GM11168 (cell line): ENCODE data around the gene NKIRAS1.
"Not testable (repeated sequence)": the region's sequence is repeated elsewhere in the genome, so short reads cannot be mapped to it uniquely, and the experiment has no call there.

Experiments
- in situ Hi-C: fragments of 300-500 bp; cut with MboI; formaldehyde crosslinking; loops from one replicate; pipeline ENCODE4 v1.12.0; 2022; ENCODE audit warnings: low sequenced_read_pairs; ENCODE audit not compliant: unreplicated experiment

NKIRAS1 gene

DNA sequence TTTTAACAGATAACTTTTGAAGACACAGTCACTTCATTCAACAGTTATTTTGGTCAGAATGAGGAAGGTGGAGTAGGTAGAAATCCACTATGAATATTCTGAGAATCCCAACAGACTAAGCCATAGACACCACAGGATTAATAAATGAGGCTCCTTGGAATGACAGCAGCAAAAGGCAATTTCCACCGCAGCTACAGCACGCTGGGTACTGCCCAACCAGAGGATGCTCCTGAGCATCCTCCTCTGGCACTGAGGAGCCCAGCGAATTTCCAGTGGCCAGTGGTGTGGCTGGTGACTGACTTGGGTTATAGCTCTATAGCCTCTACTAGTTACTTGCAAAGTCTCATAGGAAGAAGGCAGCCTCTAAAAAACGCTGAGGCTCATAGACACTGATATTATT lies 24.6 kb upstream of the NKIRAS1 start:
- in situ Hi-C loops = no loop called here

DNA sequence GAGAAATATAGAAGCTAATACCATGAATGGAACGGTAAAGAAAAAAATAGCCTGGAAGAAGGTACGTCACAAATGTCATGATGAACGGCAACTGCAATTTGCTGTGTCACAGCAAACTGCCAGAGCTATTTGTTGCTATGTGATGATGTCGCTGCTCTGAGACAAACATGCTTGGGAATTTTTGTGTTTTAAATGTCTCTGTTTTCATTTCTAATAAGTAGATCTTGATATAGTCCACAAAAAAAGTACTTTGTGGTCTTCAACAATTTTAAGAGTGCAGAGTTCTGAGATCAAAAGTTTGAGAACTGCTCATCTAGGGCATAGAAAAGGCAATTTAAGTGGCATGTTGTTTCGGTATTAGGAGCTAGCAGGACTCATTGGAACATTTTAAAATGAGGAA lies 24.0 kb upstream of the NKIRAS1 start:
- in situ Hi-C loops = no loop called here

GRCh38 chr3:23938688-23939087 lies 21.9 kb upstream of the NKIRAS1 start:
- in situ Hi-C loops = no loop called here

- in situ Hi-C loops = no loop called here
These were observed 20.5 kb upstream of the NKIRAS1 start for GRCh38 chr3:23937296-23937695.

GRCh38 chr3:23934253-23934652 lies 17.5 kb upstream of the NKIRAS1 start:
- in situ Hi-C loops = no loop called here

DNA sequence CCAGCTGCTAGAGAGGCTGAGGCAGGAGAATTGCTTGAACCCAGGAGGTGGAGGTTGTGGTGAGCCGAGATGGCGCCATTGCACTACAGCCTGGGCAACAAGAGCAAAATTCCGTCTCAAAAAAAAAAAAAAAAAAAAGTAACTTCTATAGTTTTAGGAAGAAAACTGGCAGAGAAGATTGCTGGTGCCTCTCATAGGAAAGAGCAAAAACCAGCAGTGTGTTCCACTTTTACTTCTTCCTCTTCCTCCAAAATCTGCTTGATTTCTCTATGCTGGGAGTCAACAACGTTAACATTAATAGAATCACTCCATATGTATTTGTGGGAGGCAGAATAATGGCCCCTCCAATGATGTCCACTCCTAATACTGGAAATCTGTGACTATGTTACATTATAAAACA lies 15.8 kb upstream of the NKIRAS1 start:
- in situ Hi-C loops = no loop called here

DNA sequence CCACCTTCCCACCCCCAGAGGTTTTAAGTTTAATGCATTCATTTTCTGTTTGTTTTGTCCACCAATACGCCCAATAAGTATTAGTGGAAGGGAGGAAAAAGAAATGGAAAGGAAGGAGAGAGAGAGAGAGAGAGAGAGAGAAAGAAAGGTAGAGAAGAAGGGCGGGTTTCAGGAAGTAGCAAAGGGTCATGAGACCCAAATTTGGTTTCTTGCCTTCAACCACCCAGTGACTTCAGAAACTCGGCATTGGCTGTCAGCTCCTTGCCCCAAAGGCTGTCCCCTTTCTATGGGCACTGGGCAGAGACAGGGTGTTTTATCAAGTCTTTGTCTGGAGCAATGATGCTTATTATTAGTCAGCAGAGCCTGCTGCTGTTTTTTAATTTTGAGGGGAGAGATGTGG lies 14.8 kb upstream of the NKIRAS1 start:
- in situ Hi-C loops = no loop called here

DNA sequence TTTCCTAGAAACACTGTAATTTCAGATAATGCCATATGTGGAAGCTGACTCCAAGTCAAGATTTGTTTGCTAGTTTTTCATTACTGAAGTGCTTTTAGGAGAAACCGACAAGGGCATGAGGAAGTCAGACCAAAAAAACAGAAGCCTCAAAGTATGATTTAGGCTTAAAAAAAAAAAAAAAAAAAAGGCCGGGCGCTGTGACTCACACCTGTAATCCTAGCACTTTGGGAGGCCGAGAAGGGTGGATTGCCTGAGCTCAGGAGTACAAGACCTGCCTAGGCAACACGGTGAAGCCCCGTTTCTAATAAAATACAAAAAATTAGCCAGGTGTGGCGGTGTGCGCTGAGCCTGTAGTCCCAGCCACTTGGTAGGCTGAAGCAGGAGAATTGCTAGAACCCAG lies 11.7 kb upstream of the NKIRAS1 start:
- in situ Hi-C loops = no loop called here

- in situ Hi-C loops = no loop called here
These were observed 9.9 kb upstream of the NKIRAS1 start for GRCh38 chr3:23926736-23927135.

DNA sequence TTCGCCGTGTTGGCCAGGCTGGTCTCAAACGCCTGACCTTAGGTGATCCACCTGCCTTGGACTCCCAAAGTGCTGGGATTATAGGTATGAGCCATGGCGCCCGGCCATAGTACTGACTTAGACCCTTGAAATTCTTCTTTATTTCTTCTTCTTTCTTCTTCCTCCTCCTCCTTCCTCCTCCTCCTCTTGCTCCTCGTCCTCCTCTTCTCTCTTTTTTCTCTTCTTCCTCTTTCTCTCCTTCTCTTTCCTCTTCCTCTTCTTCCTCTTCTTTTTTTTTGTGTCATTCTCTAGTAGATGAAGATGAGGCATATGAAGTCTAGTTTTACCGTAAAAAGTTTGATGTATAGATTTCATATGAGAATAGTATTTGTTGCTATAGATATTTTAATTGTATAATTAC lies 9.5 kb upstream of the NKIRAS1 start:
- in situ Hi-C loops = no loop called here

DNA sequence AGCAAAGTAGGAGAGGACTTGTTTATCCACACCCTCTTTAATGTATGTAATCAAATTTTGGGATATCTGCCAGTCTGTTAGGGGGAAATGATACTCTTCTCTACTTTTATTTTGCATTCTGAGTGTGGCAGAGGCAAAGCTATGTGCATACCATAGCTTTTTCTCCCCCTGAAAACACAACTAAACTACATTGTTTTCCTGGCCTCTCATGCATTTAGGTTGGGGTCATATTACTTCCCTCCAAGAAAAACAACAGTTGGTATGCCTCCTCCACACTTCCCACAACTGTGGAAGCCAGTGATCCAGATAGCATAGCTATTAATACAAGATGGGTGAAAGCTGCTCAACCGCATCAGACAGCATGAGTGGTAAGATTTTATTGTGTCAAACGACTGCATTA lies 7.0 kb upstream of the NKIRAS1 start:
- in situ Hi-C loops = no loop called here

- in situ Hi-C loops = no loop called here
These were observed 4.3 kb upstream of the NKIRAS1 start for GRCh38 chr3:23921052-23921511.

DNA sequence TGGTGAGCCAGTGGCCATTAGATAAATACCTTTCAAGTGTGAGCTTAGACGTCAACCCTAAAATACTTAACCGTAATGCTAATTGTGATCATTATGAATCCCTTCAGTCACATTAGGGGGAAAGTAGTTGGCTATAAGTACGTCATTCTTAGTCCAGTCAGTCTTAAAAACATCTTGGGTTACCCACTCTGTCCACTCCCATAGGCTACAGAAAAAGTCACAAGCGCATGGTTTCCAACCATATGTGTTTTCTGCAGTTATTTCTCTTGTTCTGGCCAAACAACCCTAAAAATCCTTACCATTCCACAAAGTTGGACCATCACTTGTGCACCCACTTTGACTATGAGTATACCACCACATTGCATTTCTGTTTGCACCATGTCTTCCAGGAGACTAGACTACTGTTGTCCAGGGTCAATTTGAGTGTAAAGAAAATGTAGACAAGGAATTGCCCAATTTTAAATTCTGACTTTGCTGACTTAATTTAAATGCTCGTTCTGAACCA lies 3.4 kb upstream of the NKIRAS1 start:
- in situ Hi-C loops = no loop called here

DNA sequence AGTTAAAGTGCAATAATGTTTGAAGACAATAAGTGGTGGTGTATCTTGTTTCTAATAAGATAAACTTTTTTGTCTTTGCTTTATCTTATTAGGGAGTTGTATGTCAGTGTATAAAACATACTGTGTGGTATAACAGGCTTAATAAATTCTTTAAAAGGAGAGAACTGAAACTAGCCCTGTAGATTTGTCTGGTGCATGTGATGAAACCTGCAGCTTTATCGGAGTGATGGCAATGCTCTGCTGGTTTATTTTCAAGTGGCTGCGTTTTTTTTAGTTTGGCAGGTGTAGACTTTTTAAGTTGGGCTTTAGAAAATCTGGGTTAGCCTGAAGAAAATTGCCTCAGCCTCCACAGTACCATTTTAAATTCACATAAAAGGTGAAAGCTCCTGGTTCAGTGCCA lies 2.8 kb upstream of the NKIRAS1 start:
- in situ Hi-C loops = no loop called here

DNA sequence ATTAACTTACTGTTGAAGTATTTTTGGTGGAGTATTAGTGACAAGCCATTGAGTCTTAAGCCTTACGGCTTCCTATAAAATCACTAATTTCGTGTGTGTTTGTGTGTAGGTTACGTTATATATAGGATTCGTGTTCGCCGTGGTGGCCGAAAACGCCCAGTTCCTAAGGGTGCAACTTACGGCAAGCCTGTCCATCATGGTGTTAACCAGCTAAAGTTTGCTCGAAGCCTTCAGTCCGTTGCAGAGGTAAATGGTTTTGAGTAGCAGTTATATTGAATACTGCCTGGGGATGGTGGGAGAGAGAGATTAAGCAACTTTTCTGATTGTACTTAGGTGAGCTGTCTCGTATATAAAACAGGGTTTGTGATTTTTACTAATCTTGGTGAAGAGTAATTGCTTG lies 1.5 kb upstream of the NKIRAS1 start:
- in situ Hi-C loops = not testable (repeated sequence)

- in situ Hi-C loops = not testable (repeated sequence)
These were observed 1.0 kb upstream of the NKIRAS1 start for GRCh38 chr3:23917679-23918303.

- in situ Hi-C loops = no loop called here
These were observed 471 bp downstream of the NKIRAS1 start for GRCh38 chr3:23916152-23916885.

DNA sequence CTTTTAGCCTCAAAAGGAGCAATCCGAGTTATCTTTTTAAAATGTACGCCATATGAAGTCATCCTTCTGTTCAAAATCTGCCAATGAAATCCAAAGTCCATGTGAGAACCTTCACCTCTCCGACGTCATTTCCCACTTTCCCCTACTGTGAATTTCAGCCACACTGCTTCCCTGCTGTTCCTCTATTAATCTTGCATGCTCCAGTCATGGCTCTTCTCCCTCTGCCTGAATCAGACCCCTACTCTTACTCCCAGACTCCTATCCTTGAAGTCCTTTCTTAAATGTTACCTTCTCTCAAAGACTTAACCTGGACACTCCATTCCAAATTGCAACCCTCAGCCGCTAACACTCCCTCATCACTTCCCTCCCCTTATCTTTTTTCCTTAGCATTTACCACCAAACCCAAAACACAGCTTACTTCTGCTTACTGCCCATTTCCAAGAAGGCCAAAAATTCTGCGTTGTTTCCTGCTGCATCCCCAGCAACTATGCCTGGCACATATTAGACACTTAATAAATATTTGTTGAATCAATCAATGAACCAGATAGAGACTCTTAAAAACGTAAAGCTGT lies 1.2 kb downstream of the NKIRAS1 start:
- in situ Hi-C loops = no loop called here

DNA sequence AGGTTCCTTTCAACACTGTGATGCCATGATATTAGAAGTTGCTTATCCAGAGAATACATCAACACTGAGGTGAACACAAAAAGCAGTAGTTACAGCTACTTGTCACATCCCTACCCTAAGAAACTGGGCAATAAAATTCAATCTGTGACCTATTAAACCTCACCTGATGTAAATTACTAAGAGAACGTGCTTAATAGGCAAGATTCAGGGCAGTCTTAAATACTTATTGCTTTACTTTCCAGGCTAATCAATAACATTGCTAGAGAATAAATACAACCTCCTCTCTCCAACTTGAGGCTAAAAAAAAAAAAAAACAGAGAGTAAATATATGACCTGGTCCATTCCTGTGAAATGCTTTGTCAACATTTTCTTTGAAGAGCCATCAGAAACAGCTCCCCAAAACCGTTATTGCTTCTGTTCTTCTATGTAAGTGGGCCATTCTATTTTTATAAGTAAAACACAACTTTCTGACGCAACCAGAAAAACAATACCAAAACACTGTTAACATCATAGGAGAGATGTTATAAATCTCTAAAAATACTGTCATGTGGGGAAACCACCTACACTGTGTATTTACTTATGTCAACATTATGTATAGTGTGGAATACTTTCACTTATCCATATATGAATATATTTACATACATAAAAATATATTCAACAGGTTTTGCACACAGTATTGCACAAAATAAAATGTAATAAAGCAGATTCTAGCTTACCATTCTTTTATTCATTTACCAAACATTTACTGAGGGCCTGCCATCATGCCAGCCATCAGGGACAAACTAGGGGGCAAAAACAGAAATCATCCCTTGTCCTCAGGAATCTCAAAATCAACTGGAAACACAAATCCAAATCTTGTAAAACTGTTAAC lies 2.7 kb downstream of the NKIRAS1 start:
- in situ Hi-C loops = no loop called here

DNA sequence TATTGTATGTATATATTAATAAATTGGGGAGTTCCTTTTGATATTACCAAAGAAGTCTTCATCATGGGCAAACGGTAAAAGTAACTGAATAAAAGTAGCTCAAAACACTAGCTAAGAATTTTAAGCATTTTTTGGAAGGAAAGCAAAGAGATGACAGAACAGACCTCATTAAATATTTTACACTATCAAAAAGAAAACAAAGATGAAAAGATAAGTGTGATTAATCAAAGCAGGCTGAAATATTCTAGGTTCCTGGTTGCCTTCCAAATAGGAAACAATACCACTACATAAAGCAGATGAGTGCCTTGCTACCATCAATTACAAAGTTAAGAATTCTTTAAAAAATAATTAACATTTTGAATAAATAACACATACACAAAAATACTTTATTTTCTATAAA lies 3.6 kb downstream of the NKIRAS1 start:
- in situ Hi-C loops = no loop called here

GRCh38 chr3:23912335-23912734 lies 4.5 kb downstream of the NKIRAS1 start:
- in situ Hi-C loops = not testable (repeated sequence)
